KMS-11 (cell line): ENCODE data around the gene GIPR.

Source experiments
- H2AFZ ChIP-seq: fragments of 200-600 bp; sonication (generic); 2 replicates; pipeline ENCODE4 v1.6.1; 2016; ENCODE audit warnings: antibody characterized with exemption, mixed run types, low read depth
- H3K27ac ChIP-seq: fragments of 200-600 bp; sonication (generic); 2 replicates; pipeline ENCODE4 v1.6.1; 2016; ENCODE audit warnings: mild to moderate bottlenecking, mixed run types
- H3K27me3 ChIP-seq: fragments of 200-600 bp; sonication (generic); 2 replicates; pipeline ENCODE4 v1.6.1; 2017; ENCODE audit warnings: mild to moderate bottlenecking, low read depth, mixed run types, moderate library complexity; ENCODE audit not compliant: insufficient read depth
- H3K36me3 ChIP-seq: fragments of 200-600 bp; sonication (generic); 2 replicates; pipeline ENCODE4 v1.6.1; 2017; ENCODE audit warnings: mild to moderate bottlenecking, mixed run types; ENCODE audit not compliant: insufficient read depth
- H3K4me1 ChIP-seq: fragments of 200-600 bp; sonication (generic); 2 replicates; pipeline ENCODE4 v1.6.1; 2016; ENCODE audit warnings: mild to moderate bottlenecking, low read depth, mixed run types; ENCODE audit not compliant: poor library complexity, severe bottlenecking
- H3K4me2 ChIP-seq: fragments of 200-600 bp; sonication (generic); 2 replicates; pipeline ENCODE4 v1.7.0; 2016; ENCODE audit warnings: mild to moderate bottlenecking, mixed run types
- H3K4me3 ChIP-seq: fragments of 200-600 bp; sonication (generic); IDR thresholded peaks from 2 replicates; pipeline ENCODE4 v1.6.1; 2017; ENCODE audit warnings: low read depth, low read length, mixed read lengths; ENCODE audit not compliant: insufficient read depth
- H3K79me2 ChIP-seq: fragments of 200-600 bp; sonication (generic); 2 replicates; pipeline ENCODE4 v1.6.1; 2016; ENCODE audit warnings: low read depth, mixed run types; ENCODE audit not compliant: insufficient read depth
- H3K9ac ChIP-seq: fragments of 200-600 bp; sonication (generic); 2 replicates; pipeline ENCODE4 v1.6.1; 2016; ENCODE audit warnings: mild to moderate bottlenecking, mixed run types
- H4K20me1 ChIP-seq: fragments of 200-600 bp; sonication (generic); 2 replicates; pipeline ENCODE4 v1.6.1; 2016; ENCODE audit warnings: mild to moderate bottlenecking, mixed run types; ENCODE audit not compliant: insufficient read depth
- CTCF ChIP-seq: fragments of 200-600 bp; sonication (generic); conservative IDR thresholded peaks from 2 replicates; pipeline ENCODE4 v1.6.1; 2017; ENCODE audit warnings: low read depth, mild to moderate bottlenecking, antibody characterized with exemption, low read length, moderate library complexity, mixed read lengths

Gene GIPR

GRCh38 chr19:45655073-45655472, 12.9 kb upstream of the GIPR start:
- no peak overlapping the region for H3K27ac ChIP-seq
- H2AFZ ChIP-seq, result no peak overlapping the region
- no peak overlapping the region for H3K4me3 ChIP-seq
- no peaks in the 10 kb centered on the region for H3K36me3 ChIP-seq
- no peak for TF ChIP-seq CTCF
- no peaks in the 10 kb centered on the region for H3K79me2 ChIP-seq
- no peak overlapping the region for H3K9ac ChIP-seq
- no peaks in the 10 kb centered on the region for H3K4me1 ChIP-seq
- no peak overlapping the region for H3K4me2 ChIP-seq
- no peaks in the 10 kb centered on the region for H4K20me1 ChIP-seq
- H3K27me3 ChIP-seq, result peaks cover 33% of the 10 kb centered on the region

- no peaks in the 10 kb centered on the region for H3K4me1 ChIP-seq
- H3K4me2 ChIP-seq, result no peak overlapping the region
Observed at GRCh38 chr19:45657520-45658167, 10.4 kb upstream of the GIPR start.

GRCh38 chr19:45659096-45659729, 8.8 kb upstream of the GIPR start:
- Histone ChIP-seq H3K4me1 (no peaks in the 10 kb centered on the region), H3K4me3 (no peak overlapping the region), H4K20me1 (no peaks in the 10 kb centered on the region), H3K79me2 (no peaks in the 10 kb centered on the region), H3K36me3 (no peaks in the 10 kb centered on the region), H3K27ac (no peak overlapping the region), H3K4me2 (no peak overlapping the region), H2AFZ (no peak overlapping the region), H3K27me3 (peaks cover 43% of the 10 kb centered on the region), H3K9ac (no peak overlapping the region)
- TF ChIP-seq CTCF, result no peak

More at GRCh38 chr19:45657520-45658167, 10.4 kb upstream of the GIPR start:
- no peaks in the 10 kb centered on the region for H3K36me3 ChIP-seq
- no peak for TF ChIP-seq CTCF
- H3K27ac ChIP-seq, result no peak overlapping the region
- H3K4me3 ChIP-seq, result no peak overlapping the region
- H2AFZ ChIP-seq, result no peak overlapping the region
- no peaks in the 10 kb centered on the region for H3K79me2 ChIP-seq
- peaks cover 42% of the 10 kb centered on the region for H3K27me3 ChIP-seq
- no peaks in the 10 kb centered on the region for H4K20me1 ChIP-seq
- no peak overlapping the region for H3K9ac ChIP-seq

GRCh38 chr19:45660636-45661035, 7.4 kb upstream of the GIPR start:
- Histone ChIP-seq H3K36me3 (no peaks in the 10 kb centered on the region), H3K27me3 (peaks cover 40% of the 10 kb centered on the region), H4K20me1 (no peaks in the 10 kb centered on the region), H3K4me3 (no peak overlapping the region), H3K79me2 (no peaks in the 10 kb centered on the region), H3K4me1 (no peaks in the 10 kb centered on the region), H3K9ac (no peak overlapping the region), H3K4me2 (no peak overlapping the region), H2AFZ (no peak overlapping the region), H3K27ac (no peak overlapping the region)
- TF ChIP-seq CTCF, result no peak
